Lower leg skin (tissue), 3 donors: ENCODE data around the gene AMIGO1.

Source experiments
- POLR2A ChIP-seq, 2 donors: fragments of 450-650 bp; IDR thresholded peaks; one replicate each; pipeline ENCODE4 v1.6.1; 2016 to 2017; ENCODE audit warnings: antibody characterized with exemption in 2 of 2, mild to moderate bottlenecking in 1 of 2, moderate library complexity in 1 of 2
- TF ChIP-seq, protein P1 (sequence below), 3 donors: fragments of 450-650 bp; IDR thresholded peaks; one replicate each; pipeline ENCODE4 v1.5.1; 2016; ENCODE audit warnings: antibody characterized with exemption in 3 of 3, mild to moderate bottlenecking in 3 of 3, moderate library complexity in 2 of 3

GRCh38 chr1:109470245-109470644 is 39.3 kb downstream of the AMIGO1 start:
- TF ChIP-seq POLR2A (IDR thresholded peaks at IDR 0.05) = no peak
- TF ChIP-seq, protein P1, sequence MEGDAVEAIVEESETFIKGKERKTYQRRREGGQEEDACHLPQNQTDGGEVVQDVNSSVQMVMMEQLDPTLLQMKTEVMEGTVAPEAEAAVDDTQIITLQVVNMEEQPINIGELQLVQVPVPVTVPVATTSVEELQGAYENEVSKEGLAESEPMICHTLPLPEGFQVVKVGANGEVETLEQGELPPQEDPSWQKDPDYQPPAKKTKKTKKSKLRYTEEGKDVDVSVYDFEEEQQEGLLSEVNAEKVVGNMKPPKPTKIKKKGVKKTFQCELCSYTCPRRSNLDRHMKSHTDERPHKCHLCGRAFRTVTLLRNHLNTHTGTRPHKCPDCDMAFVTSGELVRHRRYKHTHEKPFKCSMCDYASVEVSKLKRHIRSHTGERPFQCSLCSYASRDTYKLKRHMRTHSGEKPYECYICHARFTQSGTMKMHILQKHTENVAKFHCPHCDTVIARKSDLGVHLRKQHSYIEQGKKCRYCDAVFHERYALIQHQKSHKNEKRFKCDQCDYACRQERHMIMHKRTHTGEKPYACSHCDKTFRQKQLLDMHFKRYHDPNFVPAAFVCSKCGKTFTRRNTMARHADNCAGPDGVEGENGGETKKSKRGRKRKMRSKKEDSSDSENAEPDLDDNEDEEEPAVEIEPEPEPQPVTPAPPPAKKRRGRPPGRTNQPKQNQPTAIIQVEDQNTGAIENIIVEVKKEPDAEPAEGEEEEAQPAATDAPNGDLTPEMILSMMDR (IDR thresholded peaks at IDR 0.05) = no peak
